ENCODE results near the gene CEMP1. TPM values are rescaled to one million over a fixed set of nuclear protein-coding genes. Genes with fewer than 3 reads are reported as not detected.

Gene CEMP1
- total RNA-seq, 2 experiments from 2014 or later, result not detected

DNA sequence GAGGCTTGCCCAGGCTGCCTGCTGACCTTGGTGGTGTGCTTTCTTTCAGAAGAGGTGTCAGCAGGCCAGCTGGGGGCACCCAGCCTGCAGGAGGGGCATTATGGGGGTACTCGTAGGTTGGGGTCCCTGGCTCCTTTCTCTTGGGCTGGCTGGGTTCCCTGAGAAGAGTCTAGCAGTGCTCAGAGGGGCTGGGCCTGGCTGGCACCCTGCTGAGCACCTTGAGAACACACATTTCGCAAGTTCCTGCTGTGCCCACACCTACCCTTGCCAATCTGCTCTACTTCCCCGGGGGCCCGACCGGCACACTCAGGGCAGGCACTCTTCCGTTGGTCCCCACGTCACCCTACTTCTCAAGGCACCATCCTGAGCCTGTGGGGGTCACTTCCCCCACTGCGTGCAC is 5.1 kb downstream of the CEMP1 start:
- Mint-ChIP-seq H3K9me3 (ENCODE audit: insufficient read depth) (no peaks in the 10 kb centered on the region), H3K27ac (no peak overlapping the region), H3K4me1 (ENCODE audit: low read depth) (peaks cover 12% of the 10 kb centered on the region), H3K4me3 (no peak overlapping the region), H3K27me3 (ENCODE audit: low read depth) (no peaks in the 10 kb centered on the region), H3K36me3 (ENCODE audit: low read depth) (peaks cover 28% of the 10 kb centered on the region)
- CTCF ChIA-PET, result no interaction called here
- ATAC-seq (no peak), DNase-seq (no peak)
- POLR2A ChIA-PET, result no interaction called here

DNA sequence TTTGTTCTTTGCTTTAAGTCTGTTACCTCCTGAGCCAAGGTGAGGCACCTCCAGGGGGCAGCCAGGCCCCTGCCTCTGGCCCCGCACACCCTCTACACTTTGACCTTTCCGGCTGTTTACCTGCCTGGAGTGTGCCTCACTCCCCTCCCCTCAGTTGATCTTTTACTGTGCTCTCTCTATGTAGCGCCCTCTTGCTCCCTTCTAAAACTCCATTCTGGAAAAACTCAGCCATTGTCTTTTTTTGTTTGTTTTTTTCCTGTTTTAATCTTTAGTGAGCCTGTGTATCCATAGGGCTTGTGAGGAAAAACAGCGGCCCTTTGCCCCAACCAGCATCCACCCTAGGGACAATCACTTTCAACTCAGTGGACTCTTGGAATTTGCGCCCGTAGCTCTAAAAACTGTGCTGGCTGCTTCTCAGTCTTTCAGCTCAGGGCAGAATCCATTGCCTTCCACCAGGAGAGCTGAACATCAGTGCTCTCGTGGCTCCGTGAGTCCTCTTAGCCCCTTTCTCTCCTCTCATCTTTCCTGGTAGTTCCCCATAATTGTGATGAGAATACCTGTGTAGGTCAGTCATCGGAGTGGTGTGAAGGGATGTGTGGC is 6.8 kb downstream of the CEMP1 start:
- DNase-seq, result no peak
- no peak overlapping the region for H3K4me3 Mint-ChIP-seq
- ATAC-seq, result no peak
- ChIA-PET CTCF (no interaction called here), POLR2A (interaction anchor here (0.6 kb wide), 1 partner anchor 13 kb away, joined by 4 read pairs; the partner anchor contains the start of gene PDPK1)
- H3K36me3 Mint-ChIP-seq (ENCODE audit: low read depth), result peaks cover 32% of the 10 kb centered on the region
- peak overlapping the region; percentile 12 for H3K27ac Mint-ChIP-seq
- H3K4me1 Mint-ChIP-seq (ENCODE audit: low read depth), result peaks cover 19% of the 10 kb centered on the region
- H3K27me3 Mint-ChIP-seq (ENCODE audit: low read depth), result no peaks in the 10 kb centered on the region
- H3K9me3 Mint-ChIP-seq (ENCODE audit: insufficient read depth), result no peaks in the 10 kb centered on the region

DNA sequence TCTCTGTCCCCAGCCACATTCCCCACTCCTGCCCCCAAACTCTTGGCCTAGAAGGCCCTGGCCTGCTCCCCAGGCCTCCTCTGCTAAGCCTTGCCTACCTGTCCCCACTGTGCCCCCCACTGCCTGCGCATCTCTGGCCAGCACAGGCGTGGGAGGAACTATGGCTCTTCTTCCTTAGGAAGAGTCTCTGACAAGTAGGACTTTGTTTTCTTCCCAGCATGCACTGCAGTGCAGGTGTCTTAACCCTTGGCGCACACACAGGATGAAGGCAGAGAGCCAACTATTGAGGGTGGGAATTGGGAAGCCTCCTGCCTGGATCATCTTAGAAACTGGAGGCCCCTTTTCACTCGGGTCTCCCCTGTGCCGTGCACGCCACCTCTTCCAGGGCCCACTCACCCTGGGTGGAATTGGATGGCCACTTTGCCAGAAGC is 7.4 kb downstream of the CEMP1 start:
- CTCF ChIA-PET, result no interaction called here
- Mint-ChIP-seq H3K9me3 (ENCODE audit: insufficient read depth) (no peaks in the 10 kb centered on the region), H3K4me3 (no peak overlapping the region), H3K36me3 (ENCODE audit: low read depth) (peaks cover 34% of the 10 kb centered on the region), H3K27me3 (ENCODE audit: low read depth) (no peaks in the 10 kb centered on the region), H3K27ac (peak overlapping the region; percentile 43), H3K4me1 (ENCODE audit: low read depth) (peaks cover 22% of the 10 kb centered on the region)
- ATAC-seq, result no peak
- POLR2A ChIA-PET, result no interaction called here
- no peak for DNase-seq

DNA sequence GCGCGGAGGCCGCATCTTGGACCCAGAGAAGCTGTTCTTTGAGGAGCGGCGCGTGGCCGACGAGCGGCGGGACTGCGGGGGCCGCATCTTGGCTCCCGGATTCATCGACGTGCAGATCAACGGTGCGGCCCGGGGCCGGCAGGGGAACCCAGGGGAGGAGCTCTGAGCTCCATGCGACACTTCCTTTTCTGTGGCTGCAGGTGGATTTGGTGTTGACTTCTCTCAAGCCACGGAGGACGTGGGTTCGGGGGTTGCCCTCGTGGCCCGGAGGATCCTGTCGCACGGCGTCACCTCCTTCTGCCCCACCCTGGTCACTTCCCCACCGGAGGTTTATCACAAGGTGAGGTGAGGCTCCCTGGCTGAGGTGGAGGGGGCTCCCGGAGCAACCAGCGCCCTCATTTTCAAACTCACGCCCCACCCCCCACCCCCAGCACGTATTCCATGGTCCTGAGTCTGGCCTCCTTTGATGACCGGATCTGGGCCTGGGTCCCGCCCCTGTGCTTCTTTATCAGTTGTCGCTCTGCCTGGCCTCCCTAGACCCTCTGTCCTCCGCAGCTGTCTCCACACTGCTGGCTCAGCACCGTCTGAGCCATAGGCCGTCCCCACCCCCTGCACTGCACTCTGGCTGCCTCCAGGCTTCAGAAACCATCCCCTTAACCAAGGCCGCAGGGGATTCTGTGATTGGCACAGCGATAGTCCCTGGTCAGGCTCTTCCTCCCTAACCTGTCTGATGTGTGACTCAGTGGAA is 10.2 kb downstream of the CEMP1 start:
- Mint-ChIP-seq H3K4me1 (ENCODE audit: low read depth) (peaks cover 43% of the 10 kb centered on the region), H3K27ac (peak overlapping the region; percentile 95), H3K36me3 (ENCODE audit: low read depth) (peaks cover 37% of the 10 kb centered on the region), H3K4me3 (peak overlapping the region; percentile 87), H3K27me3 (ENCODE audit: low read depth) (no peaks in the 10 kb centered on the region), H3K9me3 (ENCODE audit: insufficient read depth) (no peaks in the 10 kb centered on the region)
- CTCF ChIA-PET, result interaction anchor here (1.3 to 1.4 kb wide), 2 partner anchors 12 to 20 kb away, joined by 4 to 5 read pairs; no protein-coding TSS in a partner anchor
- DNase-seq (peak; percentile 80), ATAC-seq (peak; percentile 60)
- POLR2A ChIA-PET, result interaction anchor here (0.9 to 2.6 kb wide), 7 partner anchors 8 to 361 kb away, joined by 3 to 48 read pairs (median 5); partner anchors contain the start of genes CCNF, CEMP1, PDPK1 and SRRM2

DNA sequence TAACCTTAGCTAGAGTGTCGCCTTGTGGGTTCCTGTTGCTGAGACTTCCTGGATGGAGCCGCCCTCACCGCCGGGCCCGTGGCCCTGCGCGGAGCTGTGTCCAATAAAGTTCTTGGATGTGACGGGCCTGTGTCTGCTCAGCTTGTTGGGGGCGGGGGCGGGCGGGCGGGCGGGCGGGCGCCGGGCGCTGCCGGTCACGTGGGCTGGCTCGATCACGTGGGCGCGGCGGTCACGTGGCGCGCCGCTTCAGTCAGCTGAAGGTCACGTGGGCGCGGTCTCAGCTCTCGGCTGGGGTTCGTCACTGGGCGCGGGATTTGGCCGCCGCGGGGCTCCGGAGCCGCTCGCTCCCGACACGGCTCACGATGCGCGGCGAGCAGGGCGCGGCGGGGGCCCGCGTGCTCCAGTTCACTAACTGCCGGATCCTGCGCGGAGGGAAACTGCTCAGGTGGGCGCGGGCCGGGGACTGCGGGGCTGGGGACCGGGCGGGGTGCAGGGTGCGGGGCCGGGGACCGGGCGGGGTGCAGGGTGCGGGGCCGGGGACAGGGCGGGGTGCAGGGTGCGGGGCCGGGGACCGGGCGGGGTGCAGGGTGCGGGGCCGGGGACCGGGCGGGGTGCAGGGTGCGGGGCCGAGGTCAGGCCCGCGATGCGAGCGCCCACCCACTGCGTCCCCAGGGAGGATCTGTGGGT is 11.0 kb downstream of the CEMP1 start, which contains the start of gene AMDHD2:
TSS of gene AMDHD2 (plus strand) at position 275 of the 687 bp plus-strand sequence. CDS start at position 363, 88 bp downstream.
- H3K4me1 Mint-ChIP-seq (ENCODE audit: low read depth), result peaks cover 50% of the 10 kb centered on the region
- DNase-seq (peak; percentile 93), ATAC-seq (peak; percentile 69)
- peak within 1 kb of the TSS; percentile 87 for H3K4me3 Mint-ChIP-seq
- peaks cover 35% of the 10 kb centered on the region for H3K36me3 Mint-ChIP-seq (ENCODE audit: low read depth)
- H3K27ac Mint-ChIP-seq, result peak within 1 kb of the TSS; percentile 95
- ChIA-PET CTCF (interaction anchor here (1.3 to 1.4 kb wide), 2 partner anchors 12 to 19 kb away, joined by 4 to 5 read pairs; no protein-coding TSS in a partner anchor), POLR2A (interaction anchor here (0.9 to 2.6 kb wide), 7 partner anchors 9 to 360 kb away, joined by 3 to 48 read pairs (median 5); partner anchors contain the start of genes CCNF, CEMP1, PDPK1 and SRRM2)
- H3K27me3 Mint-ChIP-seq (ENCODE audit: low read depth), result no peaks in the 10 kb centered on the region
- H3K9me3 Mint-ChIP-seq (ENCODE audit: insufficient read depth), result no peaks in the 10 kb centered on the region

DNA sequence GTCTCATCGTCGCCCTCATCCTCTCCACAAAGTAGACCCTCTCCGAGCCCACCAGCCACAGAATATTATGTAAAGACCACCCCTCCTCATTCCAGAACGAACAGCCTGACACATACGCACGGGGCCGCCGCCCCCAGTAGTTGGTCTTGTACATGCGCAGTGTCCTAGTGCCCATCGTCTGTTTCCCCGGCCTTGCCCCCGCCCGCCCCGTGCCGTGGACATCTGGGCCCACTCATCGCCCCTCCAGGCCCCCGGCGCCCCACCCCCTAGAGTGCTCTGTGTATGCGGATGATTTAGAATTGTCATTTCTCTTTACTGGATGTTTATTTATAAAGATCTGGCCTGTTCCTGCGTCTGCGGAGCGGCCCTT is 11.5 kb downstream of the CEMP1 start:
- Mint-ChIP-seq H3K9me3 (ENCODE audit: insufficient read depth) (no peaks in the 10 kb centered on the region), H3K27ac (peak overlapping the region; percentile 92), H3K4me3 (peak overlapping the region; percentile 87), H3K36me3 (ENCODE audit: low read depth) (peaks cover 33% of the 10 kb centered on the region), H3K4me1 (ENCODE audit: low read depth) (peaks cover 55% of the 10 kb centered on the region), H3K27me3 (ENCODE audit: low read depth) (no peaks in the 10 kb centered on the region)
- ChIA-PET CTCF (interaction anchor here (1.3 to 1.4 kb wide), 2 partner anchors 13 to 18 kb away, joined by 4 to 5 read pairs; no protein-coding TSS in a partner anchor), POLR2A (interaction anchor here (1.0 to 2.6 kb wide), 5 partner anchors 10 to 249 kb away, joined by 4 to 48 read pairs (median 5); partner anchors contain the start of genes CCNF, CEMP1 and PDPK1)
- ATAC-seq, result no peak
- no peak for DNase-seq

DNA sequence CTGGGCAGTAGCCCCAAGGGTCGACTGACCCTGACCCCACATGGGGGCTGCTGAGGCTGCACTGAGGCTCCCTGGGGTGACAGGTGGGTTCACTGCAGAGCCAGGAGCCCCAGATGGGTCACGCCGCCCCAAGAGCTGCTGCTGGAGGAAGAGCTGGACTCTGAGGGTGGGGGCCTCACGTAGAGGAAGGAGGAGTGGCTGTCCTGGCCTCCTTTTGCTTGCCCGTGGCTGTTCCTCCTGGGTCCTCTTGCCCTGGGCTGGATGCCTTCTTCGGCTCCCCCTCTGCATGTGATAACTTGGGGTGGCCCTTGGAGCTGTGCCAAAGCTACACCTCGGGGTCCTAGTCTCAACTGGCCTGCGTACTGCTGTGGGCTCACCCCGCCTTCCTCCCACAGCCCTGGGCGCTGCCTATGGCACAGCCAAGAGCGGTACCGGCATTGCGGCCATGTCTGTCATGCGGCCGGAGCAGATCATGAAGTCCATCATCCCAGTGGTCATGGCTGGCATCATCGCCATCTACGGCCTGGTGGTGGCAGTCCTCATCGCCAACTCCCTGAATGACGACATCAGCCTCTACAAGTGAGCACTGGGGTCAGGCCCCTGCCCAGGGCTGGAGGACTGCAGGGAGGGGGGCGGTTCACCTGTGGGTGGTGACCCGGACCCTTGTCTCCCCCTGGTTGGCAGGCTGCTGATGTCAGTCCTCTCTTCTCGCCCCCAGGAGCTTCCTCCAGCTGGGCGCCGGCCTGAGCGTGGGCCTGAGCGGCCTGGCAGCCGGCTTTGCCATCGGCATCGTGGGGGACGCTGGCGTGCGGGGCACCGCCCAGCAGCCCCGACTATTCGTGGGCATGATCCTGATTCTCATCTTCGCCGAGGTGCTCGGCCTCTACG is 12.1 kb downstream of the CEMP1 start:
- Mint-ChIP-seq H3K36me3 (ENCODE audit: low read depth) (peaks cover 29% of the 10 kb centered on the region), H3K27me3 (ENCODE audit: low read depth) (no peaks in the 10 kb centered on the region), H3K27ac (peak overlapping the region; percentile 92), H3K9me3 (ENCODE audit: insufficient read depth) (no peaks in the 10 kb centered on the region), H3K4me1 (ENCODE audit: low read depth) (peaks cover 55% of the 10 kb centered on the region), H3K4me3 (peak overlapping the region; percentile 87)
- DNase-seq, result no peak
- ChIA-PET CTCF (no interaction called here), POLR2A (interaction anchor here (1.2 to 2.6 kb wide), 3 partner anchors 12 to 17 kb away, joined by 3 to 48 read pairs (median 24); partner anchors contain the start of genes CEMP1 and PDPK1)
- ATAC-seq, result no peak

DNA sequence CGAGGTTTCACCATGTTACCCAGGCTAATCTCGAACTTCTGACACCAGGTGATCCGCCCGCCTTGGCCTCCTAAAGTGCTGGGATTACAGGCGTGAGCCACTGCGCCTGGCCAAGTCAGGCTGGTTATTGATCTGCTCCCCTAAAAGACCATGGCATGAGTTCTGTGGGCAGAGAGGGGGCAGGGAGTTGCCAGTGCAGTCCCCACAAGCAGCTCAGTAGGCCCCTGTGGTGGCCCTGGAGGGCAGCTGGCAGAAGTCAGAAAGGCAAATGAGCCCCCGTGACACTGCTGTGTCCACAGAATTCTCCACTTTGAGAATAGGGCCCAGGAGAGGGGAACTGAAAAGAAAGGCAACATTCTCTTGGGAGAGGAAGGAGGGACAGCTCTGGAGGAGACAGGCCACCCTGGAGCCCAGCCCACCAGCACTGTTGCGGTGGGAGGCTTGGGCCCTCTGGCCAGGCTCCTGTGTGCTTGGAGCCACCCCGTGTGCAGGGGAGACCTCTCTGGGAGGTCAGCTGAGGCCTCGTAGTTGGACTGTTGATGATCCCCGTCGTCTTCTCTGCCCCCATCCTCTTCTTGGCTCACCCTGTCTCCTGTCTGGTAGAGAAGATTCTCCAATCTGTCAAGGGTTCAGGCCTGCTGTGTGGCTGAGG is 13.1 kb downstream of the CEMP1 start:
- ATAC-seq, result no peak
- Mint-ChIP-seq H3K4me3 (no peak overlapping the region), H3K9me3 (ENCODE audit: insufficient read depth) (no peaks in the 10 kb centered on the region), H3K27me3 (ENCODE audit: low read depth) (no peaks in the 10 kb centered on the region), H3K36me3 (ENCODE audit: low read depth) (peaks cover 25% of the 10 kb centered on the region), H3K27ac (peak overlapping the region; percentile 57), H3K4me1 (ENCODE audit: low read depth) (peaks cover 57% of the 10 kb centered on the region)
- ChIA-PET CTCF (no interaction called here), POLR2A (interaction anchor here (1.2 kb wide), 1 partner anchor 11 kb away, joined by 3 read pairs; no protein-coding TSS in a partner anchor)
- DNase-seq, result no peak

DNA sequence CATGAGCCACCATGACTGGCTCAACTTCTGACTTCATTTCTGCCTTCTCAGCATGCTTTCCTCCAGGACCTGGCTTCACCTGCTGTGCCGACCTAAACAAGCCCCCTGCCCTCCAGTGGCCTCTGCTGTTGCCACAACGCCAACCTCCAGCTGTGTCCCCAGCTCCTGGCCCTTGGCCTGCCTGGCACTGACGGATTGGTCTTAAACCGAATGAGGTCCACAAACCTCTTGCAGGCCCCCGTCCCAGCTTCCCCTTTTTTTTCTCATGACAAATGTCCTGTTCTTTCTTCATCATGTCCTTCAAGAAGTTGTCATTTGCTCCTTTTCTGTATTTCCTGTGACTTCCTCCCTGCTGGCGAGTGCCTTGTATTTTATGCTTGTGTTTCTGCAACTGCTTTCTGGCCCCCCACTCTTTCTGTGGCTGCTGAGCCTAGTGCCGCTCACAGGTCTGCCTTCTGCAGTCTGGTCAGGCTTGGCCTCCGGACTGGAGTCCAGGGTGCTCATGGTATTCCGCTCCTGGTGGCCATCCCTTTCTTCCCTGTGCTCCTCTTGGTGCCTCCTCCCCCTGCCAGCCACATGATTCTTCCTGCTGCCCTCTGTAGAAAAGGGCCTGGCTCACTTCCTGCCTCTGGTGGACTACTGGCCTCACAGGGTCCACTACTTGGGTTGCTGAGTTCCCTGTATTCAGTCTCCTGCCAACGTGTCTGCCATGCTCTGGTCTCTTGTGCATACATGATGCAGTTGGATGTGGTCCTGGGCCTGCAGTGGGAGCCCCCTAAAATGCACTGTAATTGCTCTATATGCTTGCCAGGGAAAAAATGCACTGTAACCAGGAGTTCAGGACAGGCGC is 14.6 kb downstream of the CEMP1 start:
- Mint-ChIP-seq H3K9me3 (ENCODE audit: insufficient read depth) (no peaks in the 10 kb centered on the region), H3K27me3 (ENCODE audit: low read depth) (no peaks in the 10 kb centered on the region), H3K36me3 (ENCODE audit: low read depth) (peaks cover 22% of the 10 kb centered on the region), H3K4me1 (ENCODE audit: low read depth) (peaks cover 67% of the 10 kb centered on the region), H3K27ac (peak overlapping the region; percentile 92), H3K4me3 (peak overlapping the region; percentile 42)
- ATAC-seq, result no peak
- POLR2A ChIA-PET, result interaction anchor here (1.1 kb wide), 1 partner anchor 322 kb away, joined by 3 read pairs; no protein-coding TSS in a partner anchor
- CTCF ChIA-PET, result no interaction called here
- DNase-seq, result no peak

Measured in activated CD8-positive, alpha-beta T cell treated with anti-CD3 and anti-CD28 coated beads, Interleukin-2, amount 10 ng/mL, durations not matched to agents 7 days and 5 days (primary cell).